Measurements from ENCODE around the gene CNPY1.

The CNPY1 gene

GRCh38 chr7:155509725-155510551 lies 36.4 kb downstream of the CNPY1 start:
- DNase-seq, result no peak

- DNase-seq, result no peak
Observed at GRCh38 chr7:155509359-155509724, 37.0 kb downstream of the CNPY1 start.

GRCh38 chr7:155508376-155509358 lies 37.7 kb downstream of the CNPY1 start:
- DNase-seq, result no peak

- no peak for DNase-seq
Observed at GRCh38 chr7:155507576-155507975, 38.8 kb downstream of the CNPY1 start.

- DNase-seq, result no peak
Observed at GRCh38 chr7:155506854-155507337, 39.5 kb downstream of the CNPY1 start.

GRCh38 chr7:155505422-155505793 lies 41.0 kb downstream of the CNPY1 start:
- DNase-seq, result no peak

- DNase-seq, result no peak
Observed at GRCh38 chr7:155497149-155497901, 49.0 kb downstream of the CNPY1 start.

GRCh38 chr7:155496267-155497005 lies 49.9 kb downstream of the CNPY1 start:
- DNase-seq, result no peak

- no peak for DNase-seq
Observed at GRCh38 chr7:155495440-155496248, 50.7 kb downstream of the CNPY1 start.

GRCh38 chr7:155494551-155494950 lies 51.8 kb downstream of the CNPY1 start:
- no peak for DNase-seq

GRCh38 chr7:155493744-155494538 lies 52.4 kb downstream of the CNPY1 start:
- DNase-seq, result no peak

- DNase-seq, result no peak
Observed at GRCh38 chr7:155491812-155492211, 54.5 kb downstream of the CNPY1 start.

- no peak for DNase-seq
Observed at GRCh38 chr7:155490697-155491628, 55.4 kb downstream of the CNPY1 start.

- DNase-seq, result no peak
Observed at GRCh38 chr7:155489862-155490696, 56.3 kb downstream of the CNPY1 start.

- DNase-seq, result no peak
Observed at GRCh38 chr7:155489158-155489840, 57.1 kb downstream of the CNPY1 start.

- no peak for DNase-seq
Observed at GRCh38 chr7:155488483-155489127, 57.8 kb downstream of the CNPY1 start.
